HG03520 (cell line): ENCODE data around the gene MLST8.
"Not testable (repeated sequence)": the region's sequence is repeated elsewhere in the genome, so short reads cannot be mapped to it uniquely, and the experiment has no call there.

Experiments used
- ATAC-seq: cut with Tn5 transposase; IDR thresholded peaks from one replicate; pipeline ENCODE4 v1.9.1; 2021; ENCODE audit warnings: mild to moderate bottlenecking, moderate library complexity; ENCODE audit not compliant: unreplicated experiment

Gene MLST8

DNA sequence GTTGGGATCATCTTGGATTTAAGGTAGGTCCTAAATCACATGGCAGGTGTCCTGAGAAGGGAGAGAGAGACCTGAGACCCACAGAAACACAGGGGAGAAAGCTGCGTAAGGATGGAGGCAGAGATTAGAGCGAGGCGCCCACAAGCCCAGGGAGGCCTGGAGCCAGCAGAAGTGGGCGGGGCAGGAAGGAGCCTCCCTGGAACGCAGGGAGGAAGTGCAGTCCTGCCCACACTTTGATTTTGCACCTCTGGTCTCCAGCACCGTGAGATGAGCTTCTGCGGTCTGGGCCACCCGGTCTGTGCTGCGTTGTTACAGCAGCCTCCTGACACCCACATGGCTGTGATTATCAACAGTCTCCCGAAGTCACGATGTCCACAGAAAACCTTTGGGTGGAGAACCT is 37.3 kb downstream of the MLST8 start:
- no peak for ATAC-seq

DNA sequence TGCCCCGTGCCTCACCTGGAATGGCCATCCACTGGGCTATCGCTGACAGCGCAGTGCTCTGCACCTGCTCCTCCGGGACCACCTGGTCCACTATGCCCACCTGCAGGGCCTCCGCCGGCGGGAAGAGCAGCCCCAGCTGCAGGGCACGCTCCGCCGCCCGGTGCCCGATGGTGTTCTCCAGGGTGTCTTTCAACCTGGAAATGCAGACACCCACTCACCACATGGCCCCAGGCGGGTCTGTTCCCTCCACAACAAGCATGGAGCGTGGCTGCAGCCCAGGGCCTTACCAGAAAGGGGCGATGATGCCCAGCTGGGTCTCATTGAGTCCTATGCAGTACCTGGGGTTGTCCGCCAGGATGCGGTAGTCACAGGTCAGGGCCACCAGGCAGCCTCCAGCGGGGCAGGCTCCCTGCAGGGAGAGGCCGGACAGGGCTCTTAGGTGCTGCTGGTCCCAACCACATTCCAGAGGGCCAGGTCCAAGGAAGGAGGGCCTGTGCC is 37.8 kb downstream of the MLST8 start:
- ATAC-seq: no peak

GRCh38 chr16:2243781-2244180 is 38.5 kb downstream of the MLST8 start:
- no peak for ATAC-seq

- no peak for ATAC-seq
Observed at GRCh38 chr16:2244301-2244700, 39.0 kb downstream of the MLST8 start.

- ATAC-seq: no peak
Observed at GRCh38 chr16:2244926-2245795, 39.9 kb downstream of the MLST8 start.

DNA sequence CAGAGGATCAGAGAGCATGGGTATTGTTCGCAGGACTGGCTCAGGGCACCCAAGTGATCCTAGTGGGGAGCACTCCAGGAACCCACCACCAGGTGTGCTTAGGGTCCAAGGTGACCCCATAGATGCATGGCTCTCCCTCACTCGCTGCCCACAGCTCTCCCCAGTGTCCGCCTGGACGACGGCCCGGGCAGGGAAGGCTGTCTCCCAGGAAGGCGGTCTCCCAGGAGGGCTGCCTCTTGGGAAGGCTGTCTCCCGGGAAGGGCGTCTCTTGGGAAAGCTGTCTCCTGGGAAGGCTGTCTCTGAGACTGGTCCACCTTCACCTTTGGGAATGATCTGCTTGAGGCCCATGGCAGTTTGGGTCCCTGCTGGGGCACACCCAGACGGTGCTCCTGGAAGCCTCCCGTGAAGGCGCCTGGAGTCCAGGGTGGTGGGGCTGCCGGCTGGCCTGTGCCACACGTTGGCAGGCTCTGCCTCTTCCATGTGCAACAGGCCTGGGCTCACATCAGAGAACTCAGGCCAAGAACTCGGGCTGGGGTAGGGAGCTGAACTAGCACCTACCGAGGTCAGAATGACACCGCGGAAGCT is 41.1 kb downstream of the MLST8 start:
- no peak for ATAC-seq

- no peak for ATAC-seq
Observed at GRCh38 chr16:2250652-2251295, 45.5 kb downstream of the MLST8 start.

- peak; percentile 80 for ATAC-seq
Observed at GRCh38 chr16:2251296-2252111, 46.2 kb downstream of the MLST8 start, which contains the start of gene ECI1. Gene ECI1 (minus strand): TSS chr16:2251587. CDS start chr16:2251566, 21 bp downstream.

DNA sequence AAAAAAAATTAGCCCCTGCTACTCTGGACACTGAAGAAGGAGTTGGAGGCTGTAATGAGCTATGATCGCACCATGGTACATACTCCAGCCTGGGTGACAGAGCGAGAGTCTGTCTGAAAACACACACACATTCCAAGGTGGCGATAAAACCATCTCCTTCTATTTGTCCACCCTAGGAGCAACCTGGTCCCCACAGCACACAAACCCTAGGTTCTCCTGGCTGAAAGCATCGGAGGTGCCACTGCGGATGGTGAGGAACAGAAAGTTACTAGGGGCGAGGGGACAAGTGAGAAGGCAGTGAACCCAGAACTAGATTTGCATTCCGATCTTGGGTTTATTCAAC is 47.5 kb downstream of the MLST8 start:
- no peak for ATAC-seq

- no peak for ATAC-seq
Observed at GRCh38 chr16:2253293-2253692, 48.0 kb downstream of the MLST8 start.

- no peak for ATAC-seq
Observed at GRCh38 chr16:2256531-2257140, 51.4 kb downstream of the MLST8 start.

- ATAC-seq: no peak
Observed at GRCh38 chr16:2257726-2258125, 52.5 kb downstream of the MLST8 start.

DNA sequence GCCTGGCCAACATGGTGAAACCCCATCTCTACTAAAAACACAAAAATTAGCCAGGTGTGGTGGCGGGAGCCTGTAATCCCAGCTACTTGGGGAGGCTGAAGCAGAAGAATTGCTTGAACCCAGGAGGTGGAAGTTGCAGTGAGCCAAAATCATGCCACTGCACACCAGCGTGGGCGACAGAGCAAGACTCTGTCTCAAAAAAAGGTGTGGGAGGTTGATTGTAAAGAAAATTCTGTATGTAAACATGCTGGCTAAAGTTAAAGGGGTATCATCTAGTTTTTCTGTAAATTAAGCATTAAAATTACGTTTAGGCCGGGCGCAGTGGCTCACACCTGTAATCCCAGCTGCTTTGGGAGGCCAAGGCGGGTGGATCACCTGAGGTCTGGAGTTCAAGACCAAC is 53.3 kb downstream of the MLST8 start:
- not testable (repeated sequence) for ATAC-seq
